HG02571 (cell line): Measurements from ENCODE around the gene CAPZA1.

ENCODE experiments used
- ATAC-seq: cut with Tn5 transposase; IDR thresholded peaks from one replicate; pipeline ENCODE4 v1.9.1; 2021; ENCODE audit warnings: mild to moderate bottlenecking, moderate library complexity; ENCODE audit not compliant: unreplicated experiment

CAPZA1 gene

DNA sequence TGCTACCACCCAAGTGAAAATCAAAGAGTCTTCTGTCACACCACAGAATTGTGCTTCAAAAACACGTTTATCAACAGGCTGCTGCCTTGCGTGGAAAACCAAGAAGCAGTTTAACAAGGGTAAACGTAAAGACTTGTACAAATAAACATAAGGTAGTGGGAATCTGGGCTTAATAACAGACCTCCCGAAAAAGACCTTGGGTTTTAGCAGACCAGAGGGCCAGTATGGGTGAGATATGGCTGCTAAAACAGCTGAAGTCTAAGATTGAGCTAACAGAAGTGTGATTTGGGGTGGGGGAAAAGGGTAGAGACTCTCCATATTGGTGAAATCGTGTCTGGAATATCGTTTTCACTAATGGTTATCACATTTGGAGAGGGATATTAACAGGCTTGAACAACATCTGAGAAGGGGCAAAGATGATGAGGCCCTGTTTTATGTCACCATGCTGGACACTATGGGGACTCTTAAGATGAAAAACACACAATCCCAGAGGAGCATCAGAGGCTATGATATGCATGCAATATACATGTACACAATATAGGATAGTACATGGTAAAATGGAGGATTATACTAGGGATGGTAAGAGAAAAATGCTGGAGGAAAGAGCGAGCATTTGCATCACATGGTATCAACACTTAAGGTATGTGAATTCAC lies 56.2 kb downstream of the CAPZA1 start:
- ATAC-seq, result no peak

DNA sequence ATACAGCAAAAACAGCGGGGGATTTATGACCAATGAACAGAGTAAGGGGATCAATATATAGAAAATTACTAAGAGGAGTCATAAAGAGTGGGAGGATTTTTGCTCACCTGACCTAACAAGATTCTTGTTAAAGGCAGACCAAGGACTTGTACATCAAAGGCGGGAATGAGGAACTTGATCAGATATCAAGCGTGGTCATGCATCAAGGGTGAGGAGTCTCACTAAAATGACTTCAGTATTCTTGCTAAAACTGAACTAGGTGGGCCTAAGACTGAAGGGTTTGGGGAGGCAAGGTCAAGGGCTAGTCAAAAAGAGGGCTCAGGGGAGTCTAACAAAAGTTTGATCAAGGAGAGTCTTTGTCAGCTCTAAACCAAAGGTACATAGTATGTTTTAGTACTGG lies 56.9 kb downstream of the CAPZA1 start:
- ATAC-seq, result no peak

DNA sequence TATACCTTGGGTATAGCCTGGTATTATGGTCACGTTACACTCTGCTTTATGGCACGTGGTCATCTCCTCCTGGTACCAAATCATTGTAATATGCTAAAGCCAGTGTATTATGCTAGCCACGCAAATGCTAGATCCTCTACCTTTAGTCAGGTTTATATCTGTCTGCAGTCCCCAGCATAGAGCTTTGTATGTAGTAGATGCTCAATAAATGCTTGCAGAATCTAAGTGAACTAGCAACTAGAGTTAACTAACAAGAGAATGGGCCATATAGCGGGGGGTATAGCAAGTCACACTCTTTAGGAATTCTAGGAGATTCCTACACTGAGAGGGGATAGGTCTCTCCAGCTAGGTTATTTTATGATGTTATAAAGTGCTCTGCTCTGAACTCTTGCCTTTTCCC lies 57.9 kb downstream of the CAPZA1 start:
- ATAC-seq, result no peak

DNA sequence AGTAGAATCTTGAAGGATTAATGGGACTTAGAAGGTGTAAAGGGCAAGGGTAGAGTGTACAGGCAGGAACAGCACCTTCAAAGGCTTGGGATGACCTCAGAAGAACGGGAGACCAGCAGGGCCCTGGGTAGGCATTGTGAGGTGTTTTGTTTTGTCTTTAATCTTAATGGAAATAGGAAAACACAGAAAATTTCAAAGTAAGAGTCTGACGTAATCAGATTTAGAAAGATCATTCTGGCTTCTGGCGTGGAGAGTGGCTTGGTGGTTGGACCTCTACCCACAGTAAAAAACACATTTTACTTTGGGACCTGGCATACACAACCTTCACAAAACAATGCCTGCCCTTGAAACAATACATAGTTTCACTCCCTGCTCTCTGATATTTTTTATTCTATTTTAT lies 59.0 kb downstream of the CAPZA1 start:
- ATAC-seq, result no peak

DNA sequence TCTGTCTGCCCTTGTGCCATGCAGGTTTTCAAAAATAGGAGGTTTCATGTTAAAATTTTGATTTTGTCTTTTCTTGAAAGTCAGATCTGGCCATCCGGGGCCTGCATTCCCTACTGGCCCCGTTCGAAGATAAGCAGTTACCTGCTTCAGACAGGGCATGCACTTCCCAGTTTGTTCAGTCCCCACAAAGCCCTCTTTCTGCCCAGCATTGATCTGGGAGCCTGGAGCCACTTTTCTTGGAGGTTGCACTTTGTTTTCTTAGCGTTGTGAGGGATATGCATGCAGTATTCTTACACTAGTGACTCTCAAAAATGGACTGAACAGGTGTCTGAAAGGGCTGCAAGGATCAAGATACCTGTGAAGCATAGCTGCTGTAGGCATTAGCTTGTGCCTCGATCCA lies 66.3 kb downstream of the CAPZA1 start:
- no peak for ATAC-seq

DNA sequence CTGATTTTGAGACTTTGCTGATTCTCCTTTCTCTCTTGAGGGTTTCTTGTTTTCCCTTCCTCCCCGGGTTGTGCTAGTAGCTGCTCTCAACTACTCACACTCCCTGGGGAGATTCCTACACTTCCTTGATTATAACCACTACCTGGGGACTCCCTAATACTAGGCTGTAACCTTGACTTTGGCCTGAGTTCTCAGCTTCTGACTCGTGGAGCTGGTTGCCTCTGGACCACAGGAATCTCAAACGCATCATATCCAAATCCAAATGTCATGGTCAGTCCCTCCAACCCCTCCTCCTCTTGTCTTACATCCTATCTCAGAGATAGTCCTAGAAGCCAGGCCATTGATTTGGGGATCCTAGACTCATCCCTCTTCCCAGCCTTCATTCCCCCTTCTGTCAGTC lies 66.8 kb downstream of the CAPZA1 start:
- ATAC-seq, result no peak

DNA sequence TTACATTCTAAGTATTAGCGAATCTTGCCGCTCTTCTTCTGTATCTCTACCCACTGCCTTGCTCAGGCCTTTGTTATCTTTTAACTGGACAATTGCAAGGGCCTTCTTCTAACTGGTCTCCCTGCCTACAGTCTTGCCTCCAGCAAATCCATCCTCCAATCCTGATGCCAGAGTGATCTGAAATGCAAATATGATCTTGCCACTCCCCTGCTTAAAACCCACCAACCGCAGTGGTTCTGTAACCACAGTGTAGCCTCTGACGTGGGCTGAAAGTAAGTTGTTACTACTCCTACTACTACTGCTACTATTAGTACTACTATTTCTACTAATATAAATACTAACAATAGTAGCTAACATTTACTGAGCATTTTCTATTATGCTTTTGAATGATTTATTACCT lies 67.2 kb downstream of the CAPZA1 start:
- ATAC-seq, result no peak

DNA sequence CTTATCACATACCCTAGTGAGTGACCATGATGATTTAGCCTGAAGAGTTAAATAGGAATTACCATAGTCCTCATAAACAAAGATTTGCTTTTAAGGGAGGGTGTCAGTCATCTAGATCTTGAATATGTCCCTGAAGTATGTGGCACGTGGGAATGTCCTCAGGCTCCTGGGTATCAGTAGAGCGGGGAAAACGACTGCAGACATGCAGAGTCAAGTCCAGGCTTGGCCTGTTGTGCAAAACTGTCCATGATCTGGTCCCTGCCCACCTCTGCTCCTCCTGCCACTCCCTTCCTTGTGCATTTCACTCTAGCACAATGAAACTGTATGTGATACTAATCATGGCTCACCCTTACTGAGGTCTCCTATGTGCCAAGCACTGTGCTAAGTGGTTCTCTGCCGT lies 67.7 kb downstream of the CAPZA1 start:
- no peak for ATAC-seq

DNA sequence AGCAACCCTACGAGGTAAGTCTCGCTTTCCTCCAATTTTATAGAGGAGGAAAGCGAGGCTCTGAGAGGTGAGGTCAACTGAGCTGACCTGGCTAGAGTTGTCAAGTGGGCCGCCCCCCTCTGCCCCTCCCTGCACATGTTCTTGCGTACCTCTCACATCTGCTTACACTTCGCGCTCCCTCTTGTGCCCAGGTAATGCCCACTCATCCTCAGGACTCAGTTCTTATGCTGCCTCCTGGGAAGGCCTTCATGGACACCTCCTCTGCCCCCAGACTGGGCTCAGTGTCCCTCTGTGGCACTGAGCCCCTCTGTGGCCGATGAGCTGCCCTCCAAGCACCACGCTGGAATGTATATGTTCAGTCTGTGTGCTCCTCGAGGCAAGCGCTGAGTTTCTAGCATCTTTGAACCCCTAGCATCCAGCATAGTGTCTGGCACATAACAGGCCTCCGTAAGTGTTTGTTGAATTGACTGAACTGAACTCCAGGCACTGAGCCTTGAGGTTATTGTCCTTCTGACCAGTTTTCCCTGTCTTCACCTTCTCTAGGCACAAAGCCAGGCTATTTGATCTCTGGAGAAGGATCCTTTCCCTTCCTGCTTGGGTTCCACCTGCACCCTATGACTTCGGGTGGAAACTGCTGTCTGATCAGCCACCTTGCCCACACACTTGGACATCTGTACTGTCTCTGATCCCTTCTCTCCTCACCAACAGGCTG lies 68.3 kb downstream of the CAPZA1 start:
- no peak for ATAC-seq

DNA sequence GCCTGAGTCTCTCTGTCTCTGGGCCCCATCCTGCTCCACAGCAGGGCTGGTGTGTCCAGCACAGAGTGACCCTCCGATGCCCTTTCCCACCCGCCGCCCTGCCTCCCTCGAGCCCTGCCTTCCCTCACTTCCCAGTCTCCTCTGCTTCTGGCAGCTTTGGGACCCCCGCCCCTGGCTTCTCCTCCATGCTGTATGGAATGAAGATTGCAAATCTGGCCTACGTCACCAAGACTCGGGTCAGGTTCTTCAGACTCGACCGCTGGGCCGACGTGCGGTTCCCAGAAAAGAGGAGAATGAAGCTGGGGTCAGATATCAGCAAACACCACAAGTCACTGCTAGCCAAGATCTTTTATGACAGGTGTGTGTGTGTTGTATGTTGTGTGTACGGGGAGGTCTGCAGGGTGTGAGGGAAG lies 69.2 kb downstream of the CAPZA1 start:
- ATAC-seq, result no peak

DNA sequence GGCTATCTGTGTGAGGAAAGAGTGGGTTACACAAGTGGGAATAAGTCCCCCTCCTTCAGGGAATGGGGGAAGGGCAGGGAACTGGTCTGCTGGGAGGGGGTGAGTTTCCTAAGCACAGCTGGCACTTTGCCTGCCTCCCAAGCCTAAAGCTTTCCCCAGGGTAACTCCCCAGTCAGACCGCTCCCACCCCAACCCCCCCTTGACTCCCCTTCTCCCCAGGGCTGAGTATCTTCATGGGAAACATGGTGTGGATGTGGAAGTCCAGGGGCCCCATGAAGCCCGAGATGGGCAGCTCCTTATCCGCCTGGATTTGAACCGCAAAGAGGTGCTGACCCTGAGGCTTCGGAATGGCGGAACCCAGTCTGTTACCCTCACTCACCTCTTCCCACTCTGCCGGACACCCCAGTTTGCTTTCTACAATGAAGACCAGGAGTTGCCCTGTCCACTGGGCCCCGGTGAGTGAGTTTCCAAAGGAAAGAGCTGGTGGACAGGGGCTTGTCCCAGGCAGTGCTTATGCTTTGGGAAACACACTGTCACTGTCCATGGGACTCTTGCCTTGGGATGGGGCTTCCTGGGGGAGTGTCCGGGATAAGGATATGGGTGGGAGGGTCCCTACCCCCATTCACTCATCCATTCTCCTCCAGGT lies 69.7 kb downstream of the CAPZA1 start:
- ATAC-seq, result no peak

DNA sequence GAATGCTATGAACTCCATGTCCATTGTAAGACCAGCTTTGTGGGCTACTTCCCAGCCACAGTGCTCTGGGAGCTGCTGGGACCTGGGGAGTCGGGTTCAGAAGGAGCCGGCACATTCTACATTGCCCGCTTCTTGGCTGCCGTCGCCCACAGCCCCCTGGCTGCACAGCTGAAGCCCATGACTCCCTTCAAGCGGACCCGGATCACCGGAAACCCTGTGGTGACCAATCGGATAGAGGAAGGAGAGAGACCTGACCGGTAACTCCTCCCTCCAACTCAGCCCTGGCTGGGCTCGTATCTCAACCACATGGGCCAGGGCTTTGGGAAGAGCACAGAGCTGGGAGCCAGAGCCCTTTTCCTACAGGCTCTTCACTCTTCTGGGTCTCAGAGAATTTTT lies 70.2 kb downstream of the CAPZA1 start:
- no peak for ATAC-seq

DNA sequence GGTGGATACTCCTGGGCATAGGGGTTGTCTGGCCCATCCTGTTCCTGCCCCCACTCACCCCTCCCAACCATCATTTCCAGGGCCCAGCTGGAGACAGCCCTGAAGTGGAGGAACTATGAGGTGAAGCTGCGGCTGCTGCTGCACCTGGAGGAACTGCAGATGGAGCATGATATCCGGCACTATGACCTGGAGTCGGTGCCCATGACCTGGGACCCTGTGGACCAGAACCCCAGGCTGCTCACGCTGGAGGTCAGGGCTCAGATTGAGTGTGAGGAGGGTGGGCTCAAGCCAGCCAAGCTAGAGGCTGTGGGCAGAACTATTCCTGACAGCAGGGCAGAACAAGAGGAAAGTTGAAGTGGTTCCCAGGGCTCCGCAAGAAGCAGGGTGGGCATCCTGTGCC lies 73.0 kb downstream of the CAPZA1 start:
- ATAC-seq, result no peak

DNA sequence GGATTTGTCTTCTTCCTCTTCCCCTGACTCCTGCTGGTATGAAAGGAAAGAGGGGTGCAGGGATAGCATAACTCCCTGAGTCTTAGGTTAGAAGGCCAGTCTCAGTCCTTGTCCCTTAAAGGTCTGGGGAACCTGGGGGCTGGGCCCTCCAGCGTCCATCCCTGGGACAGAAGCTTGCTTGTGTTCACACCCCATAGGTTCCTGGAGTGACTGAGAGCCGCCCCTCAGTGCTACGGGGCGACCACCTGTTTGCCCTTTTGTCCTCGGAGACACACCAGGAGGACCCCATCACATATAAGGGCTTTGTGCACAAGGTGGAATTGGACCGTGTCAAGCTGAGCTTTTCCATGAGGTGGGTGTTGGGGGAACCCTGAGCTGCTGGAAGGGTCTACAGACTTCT lies 74.2 kb downstream of the CAPZA1 start:
- no peak for ATAC-seq

DNA sequence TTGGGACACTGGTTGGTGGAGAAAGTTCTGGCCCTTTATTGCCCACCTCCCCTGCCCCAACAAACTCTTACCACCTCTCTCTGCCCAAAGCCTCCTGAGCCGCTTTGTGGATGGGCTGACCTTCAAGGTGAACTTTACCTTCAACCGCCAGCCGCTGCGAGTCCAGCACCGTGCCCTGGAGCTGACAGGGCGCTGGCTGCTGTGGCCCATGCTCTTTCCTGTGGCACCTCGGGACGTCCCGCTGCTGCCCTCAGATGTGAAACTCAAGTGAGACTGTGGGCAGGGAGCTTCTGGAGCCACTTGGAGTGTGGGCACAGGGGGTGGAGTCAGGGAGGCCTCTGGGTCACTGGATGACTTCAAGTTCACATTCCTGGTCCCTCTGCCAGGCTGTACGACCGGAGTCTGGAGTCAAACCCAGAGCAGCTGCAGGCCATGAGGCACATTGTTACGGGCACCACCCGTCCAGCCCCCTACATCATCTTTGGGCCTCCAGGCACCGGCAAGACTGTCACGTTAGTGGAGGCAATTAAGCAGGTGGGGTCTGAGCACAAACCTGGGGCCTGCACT lies 74.8 kb downstream of the CAPZA1 start:
- no peak for ATAC-seq

DNA sequence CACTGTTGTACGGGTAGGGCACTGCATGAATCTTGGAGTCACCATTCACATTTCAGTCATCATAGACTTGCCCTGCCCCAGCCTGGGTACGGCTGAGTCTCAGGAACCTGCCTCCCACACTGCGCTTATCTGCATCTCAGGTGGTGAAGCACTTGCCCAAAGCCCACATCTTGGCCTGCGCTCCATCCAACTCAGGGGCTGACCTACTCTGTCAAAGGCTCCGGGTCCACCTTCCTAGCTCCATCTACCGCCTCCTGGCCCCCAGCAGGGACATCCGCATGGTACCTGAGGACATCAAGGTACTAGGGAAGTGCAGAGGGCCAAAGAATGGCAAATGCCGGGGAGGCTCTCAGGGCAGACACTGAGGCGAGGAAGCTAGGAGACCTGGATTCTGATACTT lies 75.6 kb downstream of the CAPZA1 start:
- ATAC-seq, result no peak

DNA sequence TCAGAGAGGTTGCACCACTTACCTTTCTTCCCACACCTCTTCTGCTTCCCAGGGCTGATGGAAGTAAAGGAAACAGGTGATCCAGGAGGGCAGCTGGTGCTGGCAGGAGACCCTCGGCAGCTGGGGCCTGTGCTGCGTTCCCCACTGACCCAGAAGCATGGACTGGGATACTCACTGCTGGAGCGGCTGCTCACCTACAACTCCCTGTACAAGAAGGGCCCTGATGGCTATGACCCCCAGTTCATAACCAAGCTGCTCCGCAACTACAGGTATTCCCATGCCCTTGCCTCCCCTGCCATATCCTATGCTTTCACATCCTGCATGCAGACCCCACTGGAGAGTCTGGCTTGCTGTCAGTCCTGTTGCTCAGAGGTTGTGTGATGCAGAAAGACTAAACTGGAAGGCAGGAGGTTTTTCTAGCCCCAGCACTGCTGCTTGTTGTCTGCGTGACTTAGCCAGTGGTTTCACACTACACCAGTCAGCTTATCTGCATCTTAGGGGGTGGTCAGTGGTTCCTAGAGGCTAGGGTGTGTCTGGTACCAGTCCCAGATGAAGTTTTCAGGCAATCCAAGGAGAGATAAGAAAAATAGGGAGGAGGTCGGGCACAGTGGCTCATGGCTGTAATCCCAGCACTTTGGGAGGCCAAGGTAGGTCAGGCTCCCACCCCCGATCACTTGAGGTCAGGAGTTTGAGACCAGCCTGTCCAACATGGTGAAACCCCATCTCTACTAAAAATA lies 77.1 kb downstream of the CAPZA1 start:
- no peak for ATAC-seq

DNA sequence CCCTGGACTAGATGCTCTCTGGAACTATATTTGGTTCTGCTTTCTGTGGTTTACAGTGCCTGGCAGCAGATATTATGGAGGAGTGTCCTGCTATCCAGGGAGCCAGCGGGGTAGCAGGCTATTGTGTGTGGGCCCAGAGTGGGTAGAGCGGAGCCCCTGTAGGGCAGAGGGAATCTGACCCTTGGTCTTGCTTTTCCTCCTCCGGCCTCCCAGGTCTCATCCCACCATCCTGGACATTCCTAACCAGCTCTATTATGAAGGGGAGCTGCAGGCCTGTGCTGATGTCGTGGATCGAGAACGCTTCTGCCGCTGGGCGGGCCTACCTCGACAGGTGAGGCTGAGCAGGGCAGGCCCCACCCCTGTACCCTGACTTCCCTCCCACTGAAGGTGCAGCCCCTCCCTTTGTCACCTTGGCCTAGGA lies 78.2 kb downstream of the CAPZA1 start:
- no peak for ATAC-seq

DNA sequence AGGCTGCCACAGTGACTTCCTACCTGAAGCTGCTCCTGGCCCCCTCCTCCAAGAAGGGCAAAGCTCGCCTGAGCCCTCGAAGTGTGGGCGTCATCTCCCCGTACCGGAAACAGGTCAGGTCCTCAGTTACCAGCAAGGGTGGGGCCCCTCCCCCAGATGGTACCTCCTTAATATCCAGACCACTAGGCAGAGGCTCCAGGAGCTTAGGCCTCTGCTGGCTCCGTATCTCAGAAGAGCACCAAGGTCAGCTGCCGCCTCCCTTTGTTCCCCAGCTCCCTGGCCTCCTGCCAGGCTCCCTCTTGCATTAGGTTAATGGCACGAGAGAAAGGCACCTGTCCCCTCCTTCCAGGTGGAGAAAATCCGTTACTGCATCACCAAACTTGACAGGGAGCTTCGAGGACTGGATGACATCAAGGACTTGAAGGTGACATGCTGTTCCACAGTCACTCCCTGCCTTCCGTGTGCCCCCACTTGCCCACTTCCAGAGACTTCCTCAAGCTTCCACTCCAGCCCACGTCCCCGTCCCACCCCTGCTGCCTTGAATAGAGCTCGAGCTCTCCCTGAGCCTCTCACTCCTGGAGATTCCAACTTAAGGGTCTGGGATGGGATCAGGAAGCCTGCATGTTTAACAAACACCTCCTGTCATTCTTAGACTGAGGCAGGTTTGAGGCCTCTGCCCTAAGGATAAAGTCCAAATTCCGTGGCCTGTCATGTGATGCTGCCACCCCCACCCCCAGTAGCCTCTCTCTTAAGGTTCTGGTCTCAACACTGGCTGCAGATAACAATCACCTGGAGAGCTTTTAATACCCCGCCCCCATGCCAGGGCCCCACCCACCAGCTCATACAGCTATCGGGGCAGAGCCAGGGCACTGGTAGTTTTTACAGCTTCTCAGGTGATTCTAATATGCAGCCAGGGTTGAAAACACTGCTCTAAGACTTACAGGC lies 79.0 kb downstream of the CAPZA1 start:
- no peak for ATAC-seq

DNA sequence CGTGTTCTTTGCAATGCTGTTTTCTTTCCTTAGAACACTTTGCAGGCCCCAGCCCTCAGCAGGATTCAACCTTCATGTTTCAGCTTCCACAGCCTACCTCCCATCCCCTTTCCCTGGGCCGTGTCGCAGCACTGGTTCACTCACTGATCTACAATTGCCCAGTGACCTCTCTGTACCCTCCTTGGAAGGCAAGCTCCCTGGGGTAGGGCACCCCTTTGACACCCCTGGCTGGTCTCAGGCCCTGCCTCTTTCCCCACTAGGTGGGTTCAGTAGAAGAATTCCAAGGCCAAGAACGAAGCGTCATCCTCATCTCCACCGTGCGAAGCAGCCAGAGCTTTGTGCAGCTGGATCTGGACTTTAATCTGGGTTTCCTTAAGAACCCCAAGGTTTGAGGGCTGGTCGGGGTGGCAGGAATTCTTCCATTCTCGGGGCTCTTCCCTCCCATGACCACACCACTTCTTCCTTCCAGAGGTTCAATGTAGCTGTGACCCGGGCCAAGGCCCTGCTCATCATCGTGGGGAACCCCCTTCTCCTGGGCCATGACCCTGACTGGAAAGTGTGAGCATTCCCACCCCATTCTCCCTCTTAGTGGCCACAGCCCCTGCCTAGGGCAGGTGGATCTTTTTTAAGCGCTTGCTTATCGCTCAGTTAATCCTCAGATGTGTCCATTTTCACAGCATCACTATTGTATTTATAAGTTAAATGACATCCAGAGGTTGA lies 80.0 kb downstream of the CAPZA1 start:
- ATAC-seq, result no peak
